ENCODE data around the gene OCA2.

DNA sequence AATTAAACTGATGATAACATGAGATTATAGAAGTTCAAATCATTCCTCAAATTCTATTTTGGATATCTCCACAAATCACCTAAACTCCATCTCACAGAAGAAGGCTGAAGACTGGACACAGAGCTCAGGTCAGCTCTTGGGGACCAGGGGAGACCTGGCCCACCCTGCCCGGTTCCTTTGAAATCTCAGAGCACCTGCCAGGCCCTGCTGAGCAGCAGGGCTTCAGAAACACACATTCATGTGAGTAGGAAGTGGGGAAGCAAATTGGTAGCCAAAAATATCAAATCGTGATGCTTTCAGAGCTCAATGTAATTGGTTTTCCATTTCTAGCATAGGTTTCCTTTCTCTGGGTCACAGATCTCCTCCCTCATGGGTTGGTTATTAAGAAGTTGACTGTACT is 76.2 kb downstream of the OCA2 start:
- no peak for TF ChIP-seq CTCF (conservative IDR thresholded peaks at IDR 0.05; ENCODE audit: low read depth, low read length)
- TF ChIP-seq EZH2 (IDR thresholded peaks at IDR 0.05; ENCODE audit: borderline replicate concordance, low read depth, low read length, poor library complexity, severe bottlenecking) = no peak
